Measurements from ENCODE around the gene LDLRAD2.

- no peak for TF ChIP-seq CTCF (conservative IDR thresholded peaks at IDR 0.05; ENCODE audit: low read depth, low read length)
- TF ChIP-seq EZH2 (IDR thresholded peaks at IDR 0.05; ENCODE audit: borderline replicate concordance, low read depth, low read length, poor library complexity, severe bottlenecking): no peak
Observed at GRCh38 chr1:21843996-21844395, 31.9 kb downstream of the LDLRAD2 start.
